A549 (cell line): Measurements from ENCODE around the gene GXYLT1. TPM values are rescaled to one million over a fixed set of nuclear protein-coding genes. Genes with fewer than 3 reads are reported as not detected.
A peak's percentile ranks its signal among the peaks of the same experiment; 100 is the strongest.

Experiments
- ATAC-seq, 2 experiments: fragments of 200-7000 bp in 1 of 2; fragments of >200 bp in 1 of 2; cut with Nextera tagmentation in 1 of 2; cut with Tn5 transposase in 1 of 2; 3 replicates each; pipeline versions ENCODE4 v1.8.0 to v1.9.1; 2018 to 2020; ENCODE audit warnings: mild to moderate bottlenecking in 1 of 2, moderate library complexity in 1 of 2
- CTCF ChIA-PET: fragments of 300-600 bp; sonication (Branson Sonifier 250); formaldehyde crosslinking; extraction: SDS; loops from one replicate; lab custom pipeline; 2021; ENCODE audit warnings: antibody characterized with exemption, inconsistent platforms; lab: Yijun Ruan, JAX
- POLR2A ChIA-PET: fragments of 350-600 bp; formaldehyde crosslinking; extraction: SDS; loops from one replicate; lab custom pipeline; 2021; ENCODE audit warnings: antibody characterized with exemption, inconsistent platforms; lab: Yijun Ruan, JAX
- DNase-seq, 2 experiments: peaks; one replicate each; pipeline versions ENCODE4 v3.0.0 to v3.0.0-alpha.2; 2011 to 2016; ENCODE audit warnings: low read depth in 1 of 2, low spot score in 1 of 2
- FAIRE-seq: peaks from 2 replicates; lab custom pipeline; 2011; peaks lifted over from hg19 to GRCh38; lab: Jason Lieb, UNC
- H3K27ac ChIP-seq, 2 experiments: fragments of >200 bp; sonication (Bioruptor Twin); formaldehyde crosslinking; 3 replicates each; pipeline ENCODE4 v1.5.1; 2016 to 2017
- H3K4me1 ChIP-seq: fragments of >200 bp; sonication (Bioruptor Twin); formaldehyde crosslinking; 3 replicates; pipeline ENCODE4 v1.6.1; 2016
- H3K4me2 ChIP-seq: fragments of >200 bp; sonication (Bioruptor Twin); formaldehyde crosslinking; 3 replicates; pipeline ENCODE4 v1.6.1; 2016
- H3K4me3 ChIP-seq: fragments of >200 bp; sonication (Bioruptor Twin); formaldehyde crosslinking; 3 replicates; pipeline ENCODE4 v1.5.1; 2016
- H3K9me3 ChIP-seq: fragments of >200 bp; sonication (Bioruptor Twin); formaldehyde crosslinking; 3 replicates; pipeline ENCODE4 v1.6.1; 2016
- CBX8 ChIP-seq: fragments of 200-600 bp; sonication (generic); IDR thresholded peaks from 2 replicates; pipeline ENCODE4 v1.6.1; 2016
- CTCF ChIP-seq: fragments of >200 bp; sonication (Bioruptor Twin); formaldehyde crosslinking; IDR thresholded peaks from 3 replicates; pipeline ENCODE4 v1.5.1; 2016
- ELK1 ChIP-seq: fragments of 150-350 bp; IDR thresholded peaks from 2 replicates; pipeline ENCODE4 v1.6.1; 2014; ENCODE audit warnings: low read depth, mild to moderate bottlenecking, low read length
- EP300 ChIP-seq, 2 experiments: fragments of >200 bp; sonication (Bioruptor Twin); formaldehyde crosslinking; IDR thresholded peaks; 2 replicates in 1 of 2; 3 replicates in 1 of 2; pipeline ENCODE4 v1.6.1; 2016 to 2017
- FOSL2 ChIP-seq, 2 experiments: fragments of 450-650 bp in 1 of 2; fragments of >200 bp in 1 of 2; sonication (Bioruptor Twin) in 1 of 2; formaldehyde crosslinking; IDR thresholded peaks; 2 replicates each; pipeline versions ENCODE4 v1.5.0 to v1.6.1; 2016 to 2020; ENCODE audit warnings: mild to moderate bottlenecking in 1 of 2, moderate library complexity in 1 of 2
- HES2 ChIP-seq: fragments of >200 bp; sonication (Bioruptor Twin); formaldehyde crosslinking; IDR thresholded peaks from 2 replicates; pipeline ENCODE4 v1.6.1; 2016
- HEYL ChIP-seq: fragments of 250-450 bp; sonication (Bioruptor Pico); IDR thresholded peaks from 2 replicates; pipeline ENCODE4 v1.8.0; 2021; ENCODE audit warnings: mild to moderate bottlenecking, moderate library complexity
- JUNB ChIP-seq: fragments of >200 bp; sonication (Bioruptor Twin); formaldehyde crosslinking; IDR thresholded peaks from 2 replicates; pipeline ENCODE4 v1.6.1; 2016
- KDM1A ChIP-seq: fragments of 200-600 bp; sonication (generic); IDR thresholded peaks from 2 replicates; pipeline ENCODE4 v1.6.1; 2016; ENCODE audit warnings: low read depth, mild to moderate bottlenecking
- MAX ChIP-seq: IDR thresholded peaks from 2 replicates; pipeline ENCODE4 v1.6.1; 2012
- NR3C1 ChIP-seq: fragments of >200 bp; sonication (Bioruptor Twin); formaldehyde crosslinking; IDR thresholded peaks from 3 replicates; pipeline ENCODE4 v1.6.1; 2017
- PBX3 ChIP-seq: IDR thresholded peaks from 2 replicates; pipeline ENCODE4 v1.6.1; 2012
- PHF8 ChIP-seq: fragments of 200-600 bp; sonication (generic); IDR thresholded peaks from 2 replicates; pipeline ENCODE4 v1.6.1; 2016; ENCODE audit warnings: low read depth, mild to moderate bottlenecking, antibody characterized with exemption, moderate library complexity, borderline replicate concordance
- POLR2AphosphoS2 ChIP-seq: conservative IDR thresholded peaks from 2 replicates; pipeline ENCODE4 v1.6.1; 2012; ENCODE audit warnings: low read length, improper control_type of control experiment, inconsistent platforms
- RARB ChIP-seq: fragments of 250-450 bp; sonication (Bioruptor Pico); IDR thresholded peaks from 2 replicates; pipeline ENCODE4 v1.8.0; 2021; ENCODE audit warnings: mild to moderate bottlenecking, moderate library complexity
- RCOR1 ChIP-seq: fragments of 150-350 bp; IDR thresholded peaks from 2 replicates; pipeline ENCODE4 v1.6.1; 2014; ENCODE audit warnings: antibody characterized with exemption, low read length, low read depth
- REST ChIP-seq: fragments of 200-600 bp; sonication (generic); IDR thresholded peaks from 2 replicates; pipeline ENCODE4 v1.6.1; 2016; ENCODE audit warnings: antibody characterized with exemption, mild to moderate bottlenecking, moderate library complexity
- RFX5 ChIP-seq: fragments of 450-650 bp; IDR thresholded peaks from 2 replicates; pipeline ENCODE4 v1.7.1; 2014; ENCODE audit warnings: antibody characterized with exemption, mild to moderate bottlenecking, moderate library complexity
- SMC3 ChIP-seq: fragments of >200 bp; sonication (Bioruptor Twin); formaldehyde crosslinking; IDR thresholded peaks from 3 replicates; pipeline ENCODE4 v1.6.1; 2018; ENCODE audit warnings: inconsistent platforms
- TP53 ChIP-seq: fragments of 250-450 bp; sonication (Bioruptor Pico); IDR thresholded peaks from 2 replicates; pipeline ENCODE4 v1.5.0; 2021; ENCODE audit warnings: mild to moderate bottlenecking, moderate library complexity
- USF2 ChIP-seq: fragments of 450-650 bp; IDR thresholded peaks from 2 replicates; pipeline ENCODE4 v1.6.1; 2014; ENCODE audit warnings: antibody characterized with exemption
- ZC3H11A ChIP-seq: fragments of 450-650 bp; IDR thresholded peaks from 2 replicates; pipeline ENCODE4 v1.6.1; 2014; ENCODE audit warnings: antibody characterized with exemption, mild to moderate bottlenecking
- polyA plus RNA-seq, 4 experiments: library from polyadenylated mRNA; depleted of rRNA in 3 of 4; stranded (reverse); fragments of >200 nt; fragmentation: RNase III in 1 of 4; extraction: RNeasy Plus Mini Kit Qiagen cat#74134 plus additional on column Dnase treatment in 1 of 4; gene quantifications; 2 replicates in 3 of 4; 3 replicates in 1 of 4; pipeline ENCODE4 v1.2.3, GENCODE V29; 2011 to 2017

GXYLT1 gene
- polyA plus RNA-seq, 2 of the 4 experiments (the other 2 are of a cell fraction), result 11.2 to 25.0 TPM

GRCh38 chr12:42166501-42166900 lies 21.8 kb upstream of the GXYLT1 start:
- Histone ChIP-seq H3K9me3 (no peaks in the 10 kb centered on the region), H3K4me1 (peaks cover 34% of the 10 kb centered on the region), H3K4me3 (no peak overlapping the region), H3K27ac (no peak overlapping the region), H3K4me2 (no peak overlapping the region)
- POLR2A ChIA-PET, result no interaction called here
- CTCF ChIA-PET, result interaction anchor here (0.6 kb wide), 1 partner anchor 185 kb away, joined by 3 read pairs; no protein-coding TSS in a partner anchor
- no peak for TF ChIP-seq MAX
- no peak for TF ChIP-seq ZC3H11A
- TF ChIP-seq FOSL2 (IDR thresholded peaks at IDR 0.05), result no peak
- no peak for TF ChIP-seq FOSL2 (CRISPR knock-in tag; IDR thresholded peaks at IDR 0.05)
- no peak for TF ChIP-seq RCOR1
- TF ChIP-seq RFX5, result no peak
- no peak for TF ChIP-seq PBX3
- TF ChIP-seq HES2, result no peak
- TF ChIP-seq CTCF, result no peak
- no peak for TF ChIP-seq TP53 (CRISPR knock-in tag)
- TF ChIP-seq SMC3, result no peak
- no peak for TF ChIP-seq EP300 (IDR thresholded peaks at IDR 0.05)
- no peak for TF ChIP-seq HEYL
- TF ChIP-seq CBX8, result no peak
- TF ChIP-seq JUNB, result no peak
- TF ChIP-seq REST, result no peak
- no peak for TF ChIP-seq USF2
- no peak for TF ChIP-seq KDM1A
- TF ChIP-seq PHF8, result no peak
- no peak for DNase-seq
- ATAC-seq, result no peak
- FAIRE-seq, result no peak

- ChIA-PET CTCF (no interaction called here), POLR2A (no interaction called here)
- Histone ChIP-seq H3K9me3 (no peaks in the 10 kb centered on the region), H3K4me2 (peak overlapping the region; percentile 71), H3K4me1 (peaks cover 60% of the 10 kb centered on the region), H3K27ac (peak overlapping the region; percentile 67 to 69; a peak in 5 of 6 replicates), H3K4me3 (no peak overlapping the region)
- DNase-seq, result peak in 1 of 2 experiments; percentile 46
- peak; percentile 54 to 76; a peak in 3 of 6 replicates for ATAC-seq
- TF ChIP-seq HEYL, result no peak
- TF ChIP-seq HES2, result no peak
- TF ChIP-seq REST, result no peak
- no peak for TF ChIP-seq POLR2AphosphoS2
- no peak for TF ChIP-seq ELK1
- TF ChIP-seq NR3C1, result no peak
- no peak for TF ChIP-seq RARB (CRISPR knock-in tag)
- TF ChIP-seq PBX3, result no peak
- FAIRE-seq, result no peak
Observed at GRCh38 chr12:42163913-42164312, 19.2 kb upstream of the GXYLT1 start.
